ENCODE results near the gene AHRR. TPM values are rescaled to one million over a fixed set of nuclear protein-coding genes. Genes with fewer than 3 reads are reported as not detected.
A peak's percentile ranks its signal among the peaks of the same experiment; 100 is the strongest.

The AHRR gene
- total RNA-seq, 4 donors from 2014 or later = 1.3 to 8.8 (median 1.5) TPM

DNA sequence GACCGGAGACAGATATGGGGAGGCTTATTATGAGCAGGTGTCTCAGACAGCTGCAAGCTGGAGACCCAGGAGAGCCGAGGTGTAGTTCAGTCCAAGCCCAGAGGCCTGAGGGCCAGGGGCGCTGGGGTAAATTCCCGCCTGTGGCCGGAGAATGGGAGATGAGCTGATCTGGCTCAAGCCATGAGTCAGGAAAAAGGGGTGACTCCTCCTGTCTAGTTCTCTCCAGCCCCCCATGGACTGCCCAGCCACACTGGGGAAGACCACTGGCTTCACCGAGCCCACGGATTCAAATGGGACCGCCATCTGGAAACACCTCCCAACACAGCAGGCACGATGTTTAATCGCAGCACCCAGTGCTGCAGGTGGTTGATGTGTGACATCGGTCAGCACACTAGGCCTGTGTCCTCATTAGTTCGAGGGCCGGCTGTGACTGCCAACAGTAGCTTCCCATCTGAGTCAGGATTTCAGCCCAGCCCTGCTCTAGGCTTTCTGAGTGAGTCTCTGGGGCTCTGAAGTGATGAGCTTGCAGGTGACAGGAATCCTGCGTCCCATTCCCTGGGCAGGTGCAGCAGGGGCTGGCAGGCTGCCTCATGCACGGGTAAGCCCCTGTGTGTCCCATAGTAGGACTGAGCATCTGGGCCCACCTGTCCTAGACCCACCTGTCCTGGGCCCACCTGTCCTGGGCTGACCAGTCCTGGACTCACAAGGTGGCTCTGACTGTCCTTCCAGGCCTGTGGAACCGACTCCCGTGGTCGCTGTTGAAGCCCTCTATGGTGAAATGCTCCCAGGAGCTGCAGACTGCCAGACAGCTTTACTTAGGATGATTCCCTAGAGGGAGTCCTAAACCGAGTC is 49.7 kb downstream of the AHRR start:
- DNase-seq = peak; percentile 5
- in situ Hi-C loops (cut with MboI; ENCODE audit: low pct_ligation_motif_present in 1 of 4, low pct_unique_long_range_greater_than_20kb in 1 of 4, low sequenced_read_pairs in 3 of 4) = no loop called here

GRCh38 chr5:371811-372555 is 50.5 kb downstream of the AHRR start:
- no peak overlapping the region for H3K27ac ChIP-seq
- WGBS, 2 donors (ENCODE audit: low coverage in 1 of 2) = 68 to 80% methylated on average over 2 to 12 of the region's 12 CpGs
- intact Hi-C loops (cut with DNase I; ENCODE audit: low total_unique reads) = no loop called here

More for the DNA sequence above, 49.7 kb downstream of the AHRR start:
- Histone ChIP-seq H3K9me3 (no peaks in the 10 kb centered on the region), H3K4me3 (no peak overlapping the region), H3K4me1 (peaks cover 0 to 22% (median 10%) of the 10 kb centered on the region in 4 donors), H3K36me3 (no peaks in the 10 kb centered on the region), H3K27me3 (peaks cover 21% of the 10 kb centered on the region), H3K27ac (no peak overlapping the region)
- intact Hi-C loops (cut with DNase I; ENCODE audit: low total_unique reads) = no loop called here
- TF ChIP-seq POLR2A (IDR thresholded peaks at IDR 0.05) = no peak
- TF ChIP-seq CTCF (IDR thresholded peaks at IDR 0.05) = no peak
- TF ChIP-seq POLR2AphosphoS5 (IDR thresholded peaks at IDR 0.05) = no peak
- TF ChIP-seq EP300 (IDR thresholded peaks at IDR 0.05; ENCODE audit: low read depth) = no peak
- 89% methylated on average over 19 of the region's 19 CpGs; no CpG with 5 or more reads in 1 of the 2 donors for WGBS, 2 donors (ENCODE audit: low coverage in 1 of 2)

DNA sequence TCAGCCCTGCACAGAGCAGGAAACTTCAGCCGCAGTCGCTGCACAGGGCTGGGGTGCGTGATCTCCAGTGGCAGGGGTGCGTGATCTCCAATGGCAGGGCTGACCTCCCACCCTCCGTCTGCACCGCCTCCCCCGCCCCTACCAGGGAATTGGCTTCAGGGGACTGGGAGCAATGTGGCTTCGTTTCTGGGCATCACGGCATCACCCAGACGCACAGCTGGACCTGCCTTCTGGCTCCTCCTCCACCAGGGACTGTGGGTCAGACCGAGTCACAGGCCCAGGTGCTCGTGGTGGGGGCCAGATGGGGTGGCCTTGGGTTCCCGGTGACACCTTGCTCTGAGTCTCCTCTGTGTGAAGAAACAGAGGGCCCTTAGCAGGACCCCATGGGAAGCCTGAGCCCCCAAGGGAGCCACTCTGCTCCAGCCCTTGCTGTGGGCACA is 51.1 kb downstream of the AHRR start:
- H3K4me3 ChIP-seq = no peak overlapping the region
- in situ Hi-C loops (cut with MboI; ENCODE audit: low pct_ligation_motif_present in 1 of 4, low pct_unique_long_range_greater_than_20kb in 1 of 4, low sequenced_read_pairs in 3 of 4) = no loop called here
- H3K27ac ChIP-seq = no peak overlapping the region
- peaks cover 0 to 22% (median 10%) of the 10 kb centered on the region in 4 donors for H3K4me1 ChIP-seq
- no peaks in the 10 kb centered on the region for H3K36me3 ChIP-seq
- peak; percentile 6 for DNase-seq
- H3K9me3 ChIP-seq = no peaks in the 10 kb centered on the region
- H3K27me3 ChIP-seq = peaks cover 21% of the 10 kb centered on the region
- intact Hi-C loops (cut with DNase I; ENCODE audit: low total_unique reads) = no loop called here
- 97% methylated on average over 13 of the region's 13 CpGs; no CpG with 5 or more reads in 1 of the 2 donors for WGBS, 2 donors (ENCODE audit: low coverage in 1 of 2)
- TF ChIP-seq CTCF (IDR thresholded peaks at IDR 0.05) = no peak
- TF ChIP-seq POLR2A (IDR thresholded peaks at IDR 0.05) = no peak
- no peak for TF ChIP-seq EP300 (IDR thresholded peaks at IDR 0.05; ENCODE audit: low read depth)
- TF ChIP-seq POLR2AphosphoS5 (IDR thresholded peaks at IDR 0.05) = no peak

More at GRCh38 chr5:371811-372555, 50.5 kb downstream of the AHRR start:
- no peak overlapping the region for H3K4me3 ChIP-seq
- TF ChIP-seq EP300 (IDR thresholded peaks at IDR 0.05; ENCODE audit: low read depth) (no peak), POLR2AphosphoS5 (IDR thresholded peaks at IDR 0.05) (no peak), POLR2A (IDR thresholded peaks at IDR 0.05) (no peak), CTCF (IDR thresholded peaks at IDR 0.05) (no peak)
- H3K36me3 ChIP-seq = no peaks in the 10 kb centered on the region
- in situ Hi-C loops (cut with MboI; ENCODE audit: low pct_ligation_motif_present in 1 of 4, low pct_unique_long_range_greater_than_20kb in 1 of 4, low sequenced_read_pairs in 3 of 4) = no loop called here
- DNase-seq = peak; percentile 5
- H3K27me3 ChIP-seq = peaks cover 21% of the 10 kb centered on the region
- peaks cover 0 to 22% (median 10%) of the 10 kb centered on the region in 4 donors for H3K4me1 ChIP-seq
- no peaks in the 10 kb centered on the region for H3K9me3 ChIP-seq

Measured in transverse colon (tissue), 4 donors.